ENCODE measurements around the gene TMEM259. TPM values are rescaled to one million over a fixed set of nuclear protein-coding genes. Genes with fewer than 3 reads are reported as not detected.
A peak's percentile ranks its signal among the peaks of the same experiment; 100 is the strongest.

The TMEM259 gene
- total RNA-seq, 2 donors from 2014 or later: 142 to 306 TPM

DNA sequence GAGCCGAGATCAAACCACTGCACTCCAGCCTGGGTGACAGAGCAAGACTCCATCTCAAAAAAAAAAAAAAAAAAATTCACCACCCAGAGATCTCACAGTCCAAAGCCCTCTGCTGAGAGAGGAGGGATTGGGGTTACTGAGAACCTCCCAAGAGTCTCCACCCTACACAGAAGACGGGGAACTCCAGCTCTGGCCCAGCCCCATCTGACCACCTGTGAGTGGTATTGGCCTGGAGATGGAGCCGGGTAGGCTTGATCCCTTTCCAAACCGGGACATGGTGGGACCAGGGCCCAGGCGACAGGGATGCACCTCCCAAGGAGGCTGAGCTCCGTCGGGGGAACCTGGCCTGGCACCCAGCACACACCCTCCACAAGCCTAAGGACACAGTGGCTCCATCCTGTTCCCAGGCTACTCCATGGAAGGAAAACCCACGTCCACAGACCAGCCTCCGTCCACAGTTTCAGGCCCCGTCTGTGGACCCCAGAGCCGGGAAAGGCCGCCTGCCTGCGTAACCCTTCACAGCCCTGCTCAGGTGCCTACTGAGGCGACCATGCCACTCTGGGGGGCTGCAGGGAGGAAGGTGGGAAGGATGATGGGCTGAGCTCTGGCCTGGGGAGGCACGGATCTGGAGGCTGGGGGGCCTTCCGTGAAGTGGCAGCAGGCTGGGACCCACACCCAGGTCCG lies 1.8 kb downstream of the TMEM259 start:
- DNase-seq: peak in 1 of 4 donors; percentile 32
- intact Hi-C loops (cut with DNase I): no loop called here
- peaks cover 66% of the 10 kb centered on the region for H3K4me1 ChIP-seq

DNA sequence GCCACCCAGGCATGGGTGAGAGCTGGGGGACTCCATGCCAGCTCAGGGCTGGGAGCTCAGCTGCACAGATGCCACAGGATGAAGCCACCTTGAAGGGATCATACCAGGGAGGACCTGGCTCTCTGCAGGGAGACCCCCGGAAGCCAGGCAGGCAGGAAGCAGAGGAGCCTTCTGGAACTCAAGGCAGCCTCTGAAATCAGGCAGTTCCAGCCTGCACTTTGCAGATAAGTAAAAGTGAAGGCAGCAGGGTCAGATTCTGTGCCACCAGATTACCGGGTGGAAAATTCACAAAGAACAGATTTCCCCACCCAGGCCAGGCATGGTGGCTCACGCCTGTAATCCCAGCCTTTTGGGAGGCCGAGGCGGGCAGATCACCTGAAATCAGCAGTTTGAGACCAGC lies 2.5 kb downstream of the TMEM259 start:
- Histone ChIP-seq H3K4me1 (peaks cover 66% of the 10 kb centered on the region), H3K9me3 (no peaks in the 10 kb centered on the region), H3K4me3 (no peak overlapping the region), H3K36me3 (replicated peaks in 1 of 2; ENCODE audit: insufficient read depth in 1 of 2, low read depth in 2 of 2) (no peaks in the 10 kb centered on the region), H3K27ac (peak overlapping the region in 2 of 4 donors; percentile 48 to 50), H3K27me3 (no peaks in the 10 kb centered on the region)
- no peak for ATAC-seq
- TF ChIP-seq, protein P1, sequence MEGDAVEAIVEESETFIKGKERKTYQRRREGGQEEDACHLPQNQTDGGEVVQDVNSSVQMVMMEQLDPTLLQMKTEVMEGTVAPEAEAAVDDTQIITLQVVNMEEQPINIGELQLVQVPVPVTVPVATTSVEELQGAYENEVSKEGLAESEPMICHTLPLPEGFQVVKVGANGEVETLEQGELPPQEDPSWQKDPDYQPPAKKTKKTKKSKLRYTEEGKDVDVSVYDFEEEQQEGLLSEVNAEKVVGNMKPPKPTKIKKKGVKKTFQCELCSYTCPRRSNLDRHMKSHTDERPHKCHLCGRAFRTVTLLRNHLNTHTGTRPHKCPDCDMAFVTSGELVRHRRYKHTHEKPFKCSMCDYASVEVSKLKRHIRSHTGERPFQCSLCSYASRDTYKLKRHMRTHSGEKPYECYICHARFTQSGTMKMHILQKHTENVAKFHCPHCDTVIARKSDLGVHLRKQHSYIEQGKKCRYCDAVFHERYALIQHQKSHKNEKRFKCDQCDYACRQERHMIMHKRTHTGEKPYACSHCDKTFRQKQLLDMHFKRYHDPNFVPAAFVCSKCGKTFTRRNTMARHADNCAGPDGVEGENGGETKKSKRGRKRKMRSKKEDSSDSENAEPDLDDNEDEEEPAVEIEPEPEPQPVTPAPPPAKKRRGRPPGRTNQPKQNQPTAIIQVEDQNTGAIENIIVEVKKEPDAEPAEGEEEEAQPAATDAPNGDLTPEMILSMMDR (IDR thresholded peaks at IDR 0.05): no peak
- no peak for TF ChIP-seq POLR2A (IDR thresholded peaks at IDR 0.05)
- WGBS, 2 donors: 52 to 67% methylated on average over 4 to 5 of the region's 5 CpGs
- intact Hi-C loops (cut with DNase I): no loop called here
- no peak for DNase-seq

More for the DNA sequence above, 1.8 kb downstream of the TMEM259 start:
- TF ChIP-seq POLR2A (IDR thresholded peaks at IDR 0.05): no peak
- TF ChIP-seq, protein P1 (IDR thresholded peaks at IDR 0.05): no peak
- Histone ChIP-seq H3K4me3 (no peak overlapping the region), H3K9me3 (no peaks in the 10 kb centered on the region), H3K27me3 (no peaks in the 10 kb centered on the region), H3K36me3 (replicated peaks in 1 of 2; ENCODE audit: insufficient read depth in 1 of 2, low read depth in 2 of 2) (no peaks in the 10 kb centered on the region), H3K27ac (peak overlapping the region in 2 of 4 donors; percentile 81 to 97)
- 17 to 32% methylated on average over 4 to 17 of the region's 17 CpGs for WGBS, 2 donors
- no peak for ATAC-seq

DNA sequence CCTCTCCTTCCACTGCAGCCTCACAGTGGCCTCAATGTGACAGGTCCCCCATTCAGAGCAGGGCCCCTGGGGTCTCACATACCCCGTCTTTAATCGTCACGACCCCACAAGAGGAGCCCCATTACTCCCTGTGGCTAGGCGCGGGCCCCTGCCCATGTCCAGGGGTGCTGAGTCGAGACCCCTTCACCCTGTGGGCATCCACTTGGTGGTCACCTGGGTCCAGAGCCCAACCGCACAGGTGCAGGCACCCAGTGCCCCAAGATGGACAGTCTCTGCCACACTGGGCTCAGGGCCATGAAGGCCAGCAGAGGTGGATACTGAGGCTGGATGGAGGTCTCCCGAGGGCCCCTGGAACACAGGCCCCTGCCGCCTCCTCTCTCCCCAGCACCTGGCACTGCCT lies 3.0 kb downstream of the TMEM259 start:
- no peak overlapping the region for H3K4me3 ChIP-seq
- no peaks in the 10 kb centered on the region for H3K36me3 ChIP-seq (replicated peaks in 1 of 2; ENCODE audit: insufficient read depth in 1 of 2, low read depth in 2 of 2)
- H3K4me1 ChIP-seq: peaks cover 66% of the 10 kb centered on the region
- DNase-seq (no peak), ATAC-seq (no peak)
- WGBS, 2 donors: 71% methylated on average over 6 to 9 of the region's 9 CpGs
- peak overlapping the region in 3 of 4 donors; percentile 28 to 50 (median 48) for H3K27ac ChIP-seq
- TF ChIP-seq, protein P1 (IDR thresholded peaks at IDR 0.05): no peak
- TF ChIP-seq POLR2A (IDR thresholded peaks at IDR 0.05): no peak
- intact Hi-C loops (cut with DNase I): no loop called here
- no peaks in the 10 kb centered on the region for H3K9me3 ChIP-seq
- no peaks in the 10 kb centered on the region for H3K27me3 ChIP-seq

DNA sequence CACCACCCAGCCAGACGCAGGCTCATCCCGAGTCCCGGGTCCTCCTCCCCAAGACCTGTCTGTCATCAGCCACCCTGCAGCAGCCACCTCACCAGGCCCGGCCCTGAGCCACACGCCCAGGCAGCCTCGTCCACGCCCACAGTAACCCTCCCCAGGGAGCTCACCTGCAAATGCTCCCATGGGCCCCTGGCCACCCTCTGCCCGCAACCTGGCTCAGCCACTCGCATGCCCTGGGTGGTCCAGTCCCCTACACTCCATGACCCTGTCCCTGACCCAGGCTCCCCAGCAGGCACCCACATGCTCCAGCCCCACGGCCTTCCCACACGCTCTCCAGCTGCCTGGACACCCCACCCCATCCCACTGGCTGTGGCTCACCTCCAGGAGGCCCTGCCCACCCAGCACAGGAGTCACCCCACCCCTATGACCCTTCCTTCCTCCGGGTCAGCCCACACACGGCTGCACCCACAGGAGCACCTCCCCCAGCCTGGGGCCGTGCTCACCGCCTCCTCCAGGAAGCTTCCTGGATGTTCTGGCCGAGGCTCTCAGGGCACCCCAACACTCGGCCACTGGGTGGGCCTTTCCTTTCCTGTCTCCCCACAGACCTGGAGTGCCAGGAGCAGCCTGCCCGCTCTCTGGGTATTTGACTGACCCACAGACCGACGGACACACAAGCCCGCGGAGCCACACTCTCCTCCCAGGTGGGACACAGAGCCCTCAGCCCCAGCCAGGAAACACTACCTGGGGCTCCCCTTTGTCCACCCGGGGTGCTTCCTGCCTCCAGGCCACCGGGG lies 3.6 kb downstream of the TMEM259 start:
- H3K27ac ChIP-seq: peak overlapping the region; percentile 28 to 69 (median 49)
- no peaks in the 10 kb centered on the region for H3K9me3 ChIP-seq
- peak; percentile 63 to 81 (median 78) for DNase-seq
- H3K36me3 ChIP-seq (replicated peaks in 1 of 2; ENCODE audit: insufficient read depth in 1 of 2, low read depth in 2 of 2): peaks cover 0 to 3% of the 10 kb centered on the region in 2 donors
- 36 to 46% methylated on average over 7 to 24 of the region's 24 CpGs for WGBS, 2 donors
- peak; percentile 16 for ATAC-seq
- peaks cover 61% of the 10 kb centered on the region for H3K4me1 ChIP-seq
- H3K27me3 ChIP-seq: no peaks in the 10 kb centered on the region
- intact Hi-C loops (cut with DNase I): no loop called here
- no peak overlapping the region for H3K4me3 ChIP-seq
- TF ChIP-seq, protein P1 (IDR thresholded peaks at IDR 0.05): no peak
- TF ChIP-seq POLR2A (IDR thresholded peaks at IDR 0.05): no peak

All from body of pancreas (tissue), 4 donors.